PFSK-1 (cell line): ENCODE measurements around the gene FAM76A.

Experiments used
- POLR2AphosphoS5 ChIP-seq: IDR thresholded peaks from 2 replicates; pipeline ENCODE4 v1.6.1; 2012; ENCODE audit warnings: low read depth, mild to moderate bottlenecking, control low read depth, low read length, moderate library complexity
- SIN3A ChIP-seq: IDR thresholded peaks from 2 replicates; pipeline ENCODE4 v1.6.1; 2012; ENCODE audit warnings: mild to moderate bottlenecking, low read length, moderate library complexity, borderline replicate concordance; ENCODE audit not compliant: insufficient read depth

GRCh38 chr1:27804791-27805190 lies 79.0 kb downstream of the FAM76A start:
- TF ChIP-seq POLR2AphosphoS5 (no peak), SIN3A (no peak)
